ENCODE data around the gene MRFAP1. TPM values are rescaled to one million over a fixed set of nuclear protein-coding genes. Genes with fewer than 3 reads are reported as not detected.
"Not testable (repeated sequence)": the region's sequence is repeated elsewhere in the genome, so short reads cannot be mapped to it uniquely, and the experiment has no call there.

The MRFAP1 gene
- total RNA-seq, 1 donor from 2014 or later = 83.2 TPM

DNA sequence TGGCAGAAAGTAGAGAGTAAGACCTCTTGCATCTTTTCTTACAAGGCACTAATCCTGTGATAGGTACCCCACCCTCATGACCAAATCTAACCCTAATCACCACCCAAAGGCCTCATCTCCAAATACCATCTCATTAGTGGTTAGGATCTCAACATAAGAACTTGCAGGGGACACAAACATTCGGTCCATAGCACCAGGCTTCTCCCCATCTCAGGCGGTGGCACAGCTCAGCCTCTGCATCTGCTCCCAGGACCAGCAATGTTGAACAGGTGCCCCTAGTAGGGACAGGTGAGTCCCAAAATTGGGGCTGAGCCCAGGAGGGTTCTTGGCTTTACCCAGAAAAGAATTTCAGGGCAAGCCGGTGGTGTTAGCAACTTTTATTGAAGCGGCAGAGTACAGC, 8.4 kb upstream of the MRFAP1 start:
- DNase-seq (ENCODE audit: low spot score in 2 of 2) (no peak), FAIRE-seq (no peak)

GRCh38 chr4:6633091-6633906, 7.2 kb upstream of the MRFAP1 start:
- FAIRE-seq (no peak), DNase-seq (ENCODE audit: low spot score in 2 of 2) (no peak)

DNA sequence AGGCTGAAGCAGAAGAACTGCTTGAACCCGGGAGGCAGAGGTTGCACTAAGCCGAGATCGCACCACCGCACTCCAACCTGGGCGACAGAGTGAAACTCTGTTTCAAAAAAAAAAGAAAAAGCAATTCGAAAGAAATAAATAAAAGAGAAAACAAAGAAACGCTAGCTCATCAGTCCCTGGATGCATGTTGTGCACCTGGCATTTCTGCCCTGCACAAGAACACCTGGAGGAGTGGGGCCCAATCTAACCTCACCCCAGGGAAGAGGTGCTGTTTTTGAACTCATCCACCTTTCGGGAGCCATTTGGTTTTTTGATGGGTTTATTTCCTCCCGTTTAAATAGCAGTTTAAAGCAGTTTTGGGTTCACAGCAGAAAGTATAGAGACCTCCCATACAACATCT, 5.7 kb upstream of the MRFAP1 start:
- DNase-seq (ENCODE audit: low spot score in 2 of 2) (no peak), FAIRE-seq (no peak)

GRCh38 chr4:6639137-6639680, 1.3 kb upstream of the MRFAP1 start:
- FAIRE-seq (no peak), DNase-seq (ENCODE audit: low spot score in 2 of 2) (no peak)

DNA sequence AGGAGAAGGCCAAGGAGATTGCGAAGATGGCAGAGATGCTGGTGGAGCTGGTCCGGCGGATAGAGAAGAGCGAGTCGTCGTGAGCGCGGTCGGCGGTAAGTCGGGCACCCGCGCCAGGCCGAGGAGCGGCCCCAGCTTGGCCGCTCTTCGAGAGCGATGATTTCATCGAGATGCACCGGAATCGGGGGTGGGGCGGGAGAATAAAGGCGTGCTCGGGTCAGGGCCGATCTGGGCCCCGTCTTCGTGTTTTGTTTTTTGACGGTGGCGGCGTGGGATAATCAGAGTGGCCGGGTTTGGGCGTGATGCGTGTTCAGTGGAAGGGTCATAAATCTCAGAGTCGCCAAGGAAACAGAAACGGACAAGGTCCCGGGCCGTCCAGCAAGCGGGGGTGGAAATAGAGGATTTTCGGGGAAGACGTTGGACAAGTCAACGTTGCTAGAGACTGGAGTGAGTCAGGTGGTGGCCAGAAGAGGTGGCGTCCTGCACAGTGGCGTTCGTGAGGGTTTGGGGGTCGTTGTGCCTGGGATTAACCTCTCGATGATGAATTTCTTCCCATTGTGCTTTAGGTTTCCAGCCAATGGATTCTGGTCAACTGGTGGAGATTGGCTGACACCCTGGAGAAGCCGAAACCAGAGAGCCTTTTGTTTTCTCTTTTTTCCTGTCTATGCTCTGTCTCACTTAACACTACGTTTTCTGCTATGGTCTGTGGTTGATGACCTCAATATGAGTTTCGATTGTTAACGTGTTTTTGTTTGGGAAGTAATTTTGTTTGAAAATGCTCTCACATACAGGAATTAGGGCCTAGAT, 882 bp downstream of the MRFAP1 start:
- peak in 1 of 2 donors; percentile 55 for DNase-seq (ENCODE audit: low spot score in 2 of 2)
- FAIRE-seq = no peak

GRCh38 chr4:6641971-6642320, 1.5 kb downstream of the MRFAP1 start:
- no peak for DNase-seq (ENCODE audit: low spot score in 2 of 2)
- FAIRE-seq = no peak

GRCh38 chr4:6643141-6643847, 2.8 kb downstream of the MRFAP1 start:
- no peak for DNase-seq (ENCODE audit: low spot score in 2 of 2)
- FAIRE-seq = no peak

- no peak for DNase-seq (ENCODE audit: low spot score in 2 of 2)
- FAIRE-seq = no peak
Measured at GRCh38 chr4:6644792-6645530, 4.5 kb downstream of the MRFAP1 start.

DNA sequence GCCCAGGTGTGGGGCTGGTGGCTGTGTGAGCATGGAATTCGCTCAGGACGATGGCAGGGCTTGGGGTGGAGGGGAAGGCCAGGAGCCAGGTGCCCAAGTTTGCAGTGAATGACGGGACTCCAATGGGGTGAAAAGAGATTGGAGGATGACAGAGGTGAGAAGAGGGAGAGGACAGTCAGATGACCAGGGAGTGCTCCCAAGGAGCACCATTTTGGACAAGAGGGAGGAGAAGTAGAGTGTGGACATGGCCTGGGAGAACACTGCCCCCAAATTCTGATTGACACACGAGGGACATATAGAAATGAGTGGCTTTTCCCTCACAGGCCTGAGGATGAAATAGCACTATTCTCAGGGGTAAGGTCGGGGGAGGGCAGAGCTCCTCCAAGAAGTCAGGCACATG, 6.7 kb downstream of the MRFAP1 start:
- FAIRE-seq (no peak), DNase-seq (ENCODE audit: low spot score in 2 of 2) (no peak)

DNA sequence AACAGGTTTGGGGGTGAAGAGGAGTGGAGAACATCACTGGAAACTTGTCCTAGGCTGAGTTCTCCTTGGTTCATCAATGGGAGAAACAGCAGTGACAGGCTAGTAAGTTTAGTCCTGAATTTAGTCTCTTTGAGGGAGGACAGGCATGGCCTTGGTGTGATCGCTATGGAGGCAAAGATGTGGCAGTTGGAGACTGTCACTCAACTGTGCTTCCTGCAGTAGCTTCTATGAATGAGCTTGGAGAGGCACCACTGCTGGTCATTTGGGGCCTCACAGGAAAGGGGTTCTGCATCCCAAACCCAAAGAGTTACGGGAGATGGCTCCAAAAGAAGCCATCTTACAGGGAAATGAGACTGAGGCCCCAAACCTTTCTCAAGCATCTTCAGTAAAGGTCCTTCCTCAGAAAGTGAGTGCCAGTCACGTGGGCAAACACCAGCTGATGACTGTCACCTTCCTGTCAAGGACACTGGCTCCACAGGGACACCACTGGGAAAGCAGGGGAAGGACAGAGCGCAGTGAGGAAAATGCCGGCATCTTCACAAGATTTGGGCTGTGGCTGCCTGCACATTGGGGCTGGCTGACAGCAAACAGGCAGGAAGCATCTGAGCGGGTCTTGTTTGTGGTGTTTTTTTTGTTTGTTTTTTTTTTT, 7.2 kb downstream of the MRFAP1 start:
- no peak for FAIRE-seq

GRCh38 chr4:6649216-6649615, 8.7 kb downstream of the MRFAP1 start:
- FAIRE-seq = no peak
- DNase-seq (ENCODE audit: low spot score in 2 of 2) = no peak

More for the DNA sequence above, 7.2 kb downstream of the MRFAP1 start:
- no peak for DNase-seq (ENCODE audit: low spot score in 2 of 2)

DNA sequence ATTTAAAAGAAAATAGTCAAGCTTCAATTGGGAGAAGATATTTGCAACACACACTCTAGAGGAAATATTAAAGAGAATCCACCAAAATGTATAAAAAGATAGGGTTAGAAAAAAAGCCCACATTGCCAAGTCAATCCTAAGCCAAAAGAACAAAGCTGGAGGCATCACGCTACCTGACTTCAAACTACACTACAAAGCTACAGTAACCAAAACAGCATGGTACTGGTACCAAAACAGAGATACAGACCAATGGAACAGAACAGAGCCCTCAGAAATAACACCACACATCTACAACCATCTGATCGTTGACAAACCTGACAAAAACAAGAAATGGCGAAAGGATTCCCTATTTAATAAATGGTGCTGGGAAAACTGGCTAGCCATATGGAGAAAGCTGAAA, 13.7 kb downstream of the MRFAP1 start:
- FAIRE-seq; DNase-seq (ENCODE audit: low spot score in 2 of 2): not testable (repeated sequence)

- DNase-seq (ENCODE audit: low spot score in 2 of 2); FAIRE-seq: not testable (repeated sequence)
Measured at GRCh38 chr4:6655291-6655690, 14.8 kb downstream of the MRFAP1 start.

- FAIRE-seq = no peak
- DNase-seq (ENCODE audit: low spot score in 2 of 2) = no peak
Measured at GRCh38 chr4:6655924-6656323, 15.4 kb downstream of the MRFAP1 start.

GRCh38 chr4:6657242-6658208, 17.0 kb downstream of the MRFAP1 start:
- FAIRE-seq = no peak

GRCh38 chr4:6658209-6658595, 17.7 kb downstream of the MRFAP1 start:
- DNase-seq (ENCODE audit: low spot score in 2 of 2) (no peak), FAIRE-seq (no peak)

More at GRCh38 chr4:6657242-6658208, 17.0 kb downstream of the MRFAP1 start:
- no peak for DNase-seq (ENCODE audit: low spot score in 2 of 2)

- peak in 1 of 2 donors; percentile 60 for DNase-seq (ENCODE audit: low spot score in 2 of 2)
- no peak for FAIRE-seq
Measured at GRCh38 chr4:6658597-6659075, 18.2 kb downstream of the MRFAP1 start.

- no peak for FAIRE-seq
- no peak for DNase-seq (ENCODE audit: low spot score in 2 of 2)
Measured at GRCh38 chr4:6659897-6660296, 19.4 kb downstream of the MRFAP1 start.
